NCI-H748 (cell line): ENCODE data around the gene NTSR2.

Experiments used
- DNase-seq: peaks from one replicate; lab custom pipeline; 2025; ENCODE audit not compliant: unreplicated experiment; lab: John Stamatoyannopoulos, UW

NTSR2 gene

DNA sequence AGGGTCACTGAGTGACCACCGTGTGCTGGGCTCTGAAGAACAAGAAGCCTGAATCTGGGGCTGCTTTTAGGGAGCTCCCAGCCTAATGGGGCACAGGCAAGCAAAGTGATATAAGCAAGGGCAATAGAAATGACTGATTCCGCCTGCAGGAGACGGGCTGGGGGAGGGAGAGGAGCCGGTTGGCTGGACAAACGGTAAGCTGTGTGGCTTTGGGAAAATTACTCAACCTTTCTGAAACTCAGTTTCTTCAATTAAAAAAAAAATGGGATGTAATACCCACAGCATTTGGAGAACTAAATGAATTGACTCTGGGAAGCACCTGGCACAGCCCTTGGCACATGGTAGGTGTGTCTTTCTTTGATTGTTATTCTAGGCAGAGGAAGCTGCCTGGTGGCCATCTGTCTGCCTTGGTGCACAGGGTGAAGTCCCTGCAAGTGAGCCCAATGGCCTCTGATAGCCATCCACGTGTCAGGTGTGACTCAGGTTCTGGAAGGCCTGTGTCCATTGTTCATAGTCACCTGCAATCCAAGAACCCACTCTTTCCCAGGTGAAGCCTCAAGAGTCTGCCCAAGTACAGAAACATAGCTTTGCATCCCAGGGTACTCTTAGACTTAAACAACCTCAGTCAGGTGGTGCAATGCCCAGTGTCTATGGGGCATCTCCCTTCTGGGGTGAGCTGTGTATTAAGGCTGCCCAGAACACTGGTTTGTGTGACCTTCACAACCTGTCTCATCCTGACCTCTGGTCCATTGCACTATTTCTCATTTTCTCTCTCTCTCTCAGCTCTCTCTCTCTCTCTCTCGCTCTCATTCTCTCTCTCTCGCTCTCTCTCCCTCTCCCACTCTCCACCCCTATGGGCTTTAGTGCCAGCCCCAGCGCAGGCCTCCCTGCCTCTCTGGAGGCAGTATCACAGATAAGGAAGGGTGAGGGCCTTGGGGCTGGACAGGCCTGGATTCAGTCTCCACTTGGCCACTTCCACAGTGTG lies 30.0 kb upstream of the NTSR2 start:
- no peak for DNase-seq

DNA sequence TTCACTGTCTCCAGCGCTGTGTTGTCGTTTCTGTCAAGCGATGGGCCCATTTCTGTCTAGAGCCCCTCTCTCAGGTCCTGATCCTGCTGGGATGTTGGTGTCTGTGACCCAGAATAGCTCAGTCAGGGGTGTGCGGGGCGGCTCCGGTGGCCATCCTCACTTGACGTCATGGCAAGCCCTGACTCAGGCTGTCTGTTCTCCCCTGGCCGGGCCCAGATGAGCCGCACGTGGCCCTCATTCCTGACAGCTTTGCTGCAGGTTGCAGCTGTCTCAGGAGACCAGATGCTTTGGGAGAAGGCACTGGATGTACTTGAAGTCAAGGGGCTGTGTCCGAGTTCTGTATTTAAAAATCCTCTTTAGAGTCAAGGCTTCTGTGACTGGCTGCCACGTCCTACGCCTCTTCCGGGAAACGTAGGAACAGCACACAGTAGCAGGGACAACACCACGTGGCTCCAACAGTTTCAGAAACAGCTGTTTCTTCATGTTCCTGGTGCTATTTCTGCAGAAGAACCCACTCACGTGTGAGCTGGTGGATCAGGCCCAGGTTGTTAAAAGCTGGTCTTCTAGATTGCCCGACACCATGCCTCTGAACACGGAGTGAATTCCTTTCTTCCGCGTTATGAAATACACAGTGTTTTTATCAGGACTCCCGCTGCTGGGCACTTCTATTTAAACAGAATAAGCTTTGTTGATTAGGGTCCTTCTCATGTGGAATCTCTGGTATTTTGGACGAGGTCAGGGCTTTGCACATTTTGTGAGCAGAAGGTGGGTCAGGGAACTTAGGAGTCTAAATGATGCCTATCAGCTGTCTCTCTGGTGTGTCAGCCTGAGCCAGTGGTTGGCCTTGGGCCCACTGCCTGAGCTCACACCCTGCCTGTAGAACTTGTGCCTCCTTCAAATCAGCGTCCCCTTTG lies 28.3 kb upstream of the NTSR2 start:
- DNase-seq: no peak

DNA sequence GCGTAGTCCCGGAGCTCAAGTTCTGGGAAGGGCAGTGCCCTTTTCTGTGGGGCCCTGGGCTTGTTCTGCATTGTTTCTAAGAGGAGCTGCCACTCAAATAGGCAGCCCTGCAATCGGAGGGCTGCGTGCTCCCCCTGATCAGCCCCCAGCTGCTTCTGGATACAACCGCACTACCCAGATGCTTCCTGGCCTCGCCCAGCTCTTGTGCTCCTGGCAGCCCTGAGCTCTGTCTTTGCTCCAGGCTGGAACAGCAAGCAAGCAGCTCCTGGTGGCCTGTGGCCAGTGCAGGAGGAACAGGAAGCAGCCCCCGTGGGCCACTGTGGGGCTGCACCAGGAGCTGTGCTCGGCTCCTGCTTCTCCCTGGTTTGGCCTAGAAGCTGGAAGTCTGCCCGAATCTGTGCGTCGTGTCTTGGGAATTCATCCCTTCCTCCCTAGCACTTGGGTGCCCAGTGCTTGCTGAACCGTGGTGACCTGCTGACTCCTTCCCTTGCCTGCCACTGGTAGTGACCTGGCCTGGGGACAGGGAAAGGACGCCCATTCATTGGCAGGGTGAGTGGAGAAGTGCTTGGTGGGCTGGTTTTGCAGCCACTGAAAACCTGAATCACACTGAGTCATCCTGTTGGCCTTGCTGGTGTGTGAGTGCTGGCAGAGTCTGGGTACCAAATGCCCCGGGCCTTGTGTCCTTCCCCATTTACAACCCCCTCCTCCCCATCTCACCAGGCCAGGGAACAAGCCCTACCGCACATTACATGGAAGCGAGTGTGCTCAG lies 27.3 kb upstream of the NTSR2 start:
- no peak for DNase-seq

DNA sequence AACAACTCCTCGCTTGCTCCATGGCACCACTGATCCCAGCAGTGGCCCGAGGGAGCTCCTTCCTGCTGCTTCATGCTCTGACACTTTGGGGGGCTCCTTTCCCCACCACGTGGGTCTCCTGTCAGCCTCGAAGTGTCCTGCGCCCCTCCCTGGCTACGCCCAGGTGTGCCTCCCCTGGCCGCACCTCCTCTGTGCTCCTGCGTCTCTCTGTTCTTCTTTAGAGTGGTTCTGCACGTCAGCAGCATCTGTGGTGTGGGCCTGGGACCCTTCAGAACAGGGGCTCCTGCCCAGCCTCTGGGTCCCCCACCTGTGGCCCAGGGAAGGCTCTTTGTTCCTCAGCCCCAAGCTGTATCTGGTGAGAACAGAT lies 26.7 kb upstream of the NTSR2 start:
- no peak for DNase-seq

DNA sequence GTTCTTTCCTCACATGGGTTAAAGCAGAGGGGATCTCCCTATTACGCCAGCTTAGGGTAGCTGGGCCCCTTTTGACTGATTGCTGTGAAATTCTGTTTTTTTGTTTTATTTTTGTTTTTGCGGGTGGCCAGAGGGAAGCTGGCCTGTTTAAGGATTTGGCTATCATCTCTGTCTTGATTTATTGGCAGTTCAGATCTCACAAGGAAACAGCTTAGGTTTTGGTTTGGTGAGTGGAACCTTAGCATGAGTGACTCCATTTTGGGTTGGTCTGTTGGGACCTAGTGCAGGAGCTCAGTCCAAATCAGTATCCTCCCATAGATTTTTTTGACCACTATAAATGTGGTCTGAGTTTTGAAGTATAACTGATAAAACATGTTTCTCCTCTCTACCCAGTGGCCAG lies 25.6 kb upstream of the NTSR2 start:
- no peak for DNase-seq

DNA sequence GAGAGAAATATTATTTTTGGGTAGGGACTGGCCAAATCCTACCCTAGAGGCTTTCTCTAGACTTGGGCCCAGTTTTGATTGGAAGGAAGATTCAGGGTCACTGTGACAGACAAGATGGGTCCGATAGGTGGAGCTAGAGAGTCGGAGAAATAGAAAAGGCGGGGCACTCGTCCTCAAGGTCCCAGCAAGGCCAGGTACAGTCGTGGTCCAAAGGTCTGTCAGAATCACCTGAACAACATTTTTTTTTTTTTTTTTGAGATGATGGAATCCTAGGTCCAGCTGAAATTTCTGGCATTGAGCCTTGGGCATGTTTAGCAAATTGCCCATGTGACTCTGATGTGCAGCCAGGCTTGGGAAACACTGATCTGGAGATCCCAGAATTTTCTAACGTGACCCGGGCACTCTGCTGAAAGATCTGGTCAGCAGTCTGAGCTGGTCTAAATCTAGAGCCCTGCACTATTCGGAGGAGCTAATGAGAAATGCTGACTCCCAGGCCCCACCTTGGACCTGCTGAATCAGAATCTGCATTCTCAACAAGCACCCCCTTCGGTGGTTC lies 23.0 kb upstream of the NTSR2 start:
- peak; percentile 54 for DNase-seq

DNA sequence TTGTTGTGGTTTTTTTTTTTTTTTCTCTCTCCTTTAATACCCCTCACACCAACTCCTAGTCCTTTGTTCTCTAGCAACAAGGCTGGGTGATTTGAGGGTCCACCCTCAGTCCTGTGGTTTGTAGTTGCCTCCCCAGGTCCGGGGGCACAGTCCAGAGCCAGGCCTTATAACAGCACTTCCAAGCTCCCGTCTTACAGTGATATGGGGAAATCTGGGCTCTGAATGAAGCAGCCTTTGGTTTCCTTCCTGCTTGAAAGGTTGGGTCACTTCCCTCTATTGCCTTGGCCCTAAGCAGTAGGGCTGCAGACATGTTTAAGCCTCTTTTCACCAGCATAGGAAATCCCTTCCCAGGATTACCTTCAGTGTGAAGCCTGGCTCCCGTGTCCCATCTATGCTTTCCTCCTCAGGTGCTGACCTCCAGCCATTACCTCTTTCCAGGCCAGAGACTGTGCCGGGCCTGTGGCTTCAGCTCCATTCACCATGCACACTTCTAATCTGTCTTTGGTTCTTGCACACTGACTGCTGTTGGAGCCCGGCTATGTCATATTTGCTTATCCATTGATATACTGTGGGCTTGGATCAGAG lies 21.2 kb upstream of the NTSR2 start:
- no peak for DNase-seq

DNA sequence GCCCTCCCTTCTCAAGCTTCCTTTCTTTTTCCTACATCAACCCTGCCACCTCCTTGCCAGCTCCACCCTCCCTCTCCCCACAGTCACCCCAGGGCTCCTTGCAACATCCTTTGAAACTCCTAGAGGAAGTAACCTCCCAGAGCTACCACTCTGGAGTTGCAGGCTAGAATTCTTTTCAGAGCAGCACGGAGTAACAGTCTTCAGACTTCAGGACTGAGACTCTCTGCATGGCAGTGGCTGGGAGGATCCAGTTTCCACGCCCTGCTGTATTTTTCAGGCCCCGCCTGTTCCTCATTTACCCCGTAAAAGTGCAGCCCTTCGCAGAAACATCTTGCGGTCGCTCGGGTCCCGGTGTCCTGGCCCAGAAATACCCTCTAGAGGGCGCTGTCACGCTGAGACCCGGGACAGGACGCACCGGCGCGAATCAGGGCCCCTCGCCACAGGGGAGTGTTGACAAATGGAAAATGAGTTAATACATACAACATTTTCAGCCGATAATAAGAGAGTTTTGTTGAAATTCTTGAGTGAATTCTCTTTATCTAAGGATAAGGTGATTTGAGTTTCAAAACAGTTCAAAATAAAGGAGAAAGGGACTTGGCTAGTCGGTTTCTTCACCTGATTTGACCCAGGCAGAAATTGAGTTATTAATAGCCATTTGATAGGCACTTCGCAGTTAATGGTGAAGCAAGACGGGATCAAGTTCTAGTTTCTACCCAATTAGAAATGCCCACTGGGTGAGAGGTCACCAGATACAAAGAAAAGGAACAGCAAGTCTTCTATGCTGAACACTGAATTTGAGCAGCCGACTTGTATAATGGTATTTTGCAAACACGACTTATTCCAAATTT lies 18.5 kb upstream of the NTSR2 start:
- peak; percentile 57 for DNase-seq

DNA sequence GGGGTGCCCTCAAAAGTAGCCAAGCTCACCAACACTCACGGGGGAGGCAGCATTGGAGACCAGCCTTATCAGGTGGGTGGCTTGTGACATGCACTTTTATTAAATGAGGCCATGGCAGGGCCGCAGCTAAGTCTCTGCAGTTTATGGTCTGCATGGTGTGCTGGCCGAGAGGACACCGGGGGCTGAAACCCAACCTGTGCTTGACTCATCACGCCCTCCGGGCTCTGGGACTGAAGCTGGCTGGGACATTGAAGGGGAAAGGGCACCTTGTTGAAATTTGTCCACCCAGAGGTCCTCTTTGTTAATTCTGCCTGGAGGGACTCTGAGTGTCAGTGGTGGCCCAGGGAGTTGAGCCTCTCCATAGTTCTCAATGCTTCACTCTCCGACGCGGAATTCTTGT lies 17.7 kb upstream of the NTSR2 start:
- DNase-seq: no peak

DNA sequence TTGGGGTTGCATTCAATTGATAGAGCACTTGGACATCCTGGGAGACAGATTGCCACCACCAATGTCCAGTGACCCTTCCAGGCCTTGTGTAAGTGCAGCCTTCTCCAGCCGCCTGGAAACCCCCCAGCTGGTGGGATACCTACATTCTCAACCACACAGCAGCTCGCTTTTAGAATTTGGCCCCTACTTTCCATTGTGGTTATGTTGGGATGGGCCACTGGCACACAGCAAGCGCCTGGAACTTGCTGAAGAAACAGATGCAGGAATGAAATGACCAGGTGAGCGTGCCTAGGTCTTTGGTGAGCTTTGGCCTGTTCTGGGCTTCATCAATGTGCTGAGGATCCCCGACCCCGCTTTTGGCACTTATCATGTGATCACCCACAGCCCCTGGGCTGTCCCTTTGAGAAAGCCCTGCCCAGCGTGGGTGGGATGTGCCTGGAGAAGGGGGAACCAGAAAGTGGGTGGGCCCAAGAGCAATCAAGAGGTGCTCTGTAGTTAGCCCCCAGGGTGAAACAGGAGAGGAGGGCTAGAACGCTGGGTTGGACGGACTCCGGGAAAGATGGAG lies 16.0 kb upstream of the NTSR2 start:
- DNase-seq: no peak

DNA sequence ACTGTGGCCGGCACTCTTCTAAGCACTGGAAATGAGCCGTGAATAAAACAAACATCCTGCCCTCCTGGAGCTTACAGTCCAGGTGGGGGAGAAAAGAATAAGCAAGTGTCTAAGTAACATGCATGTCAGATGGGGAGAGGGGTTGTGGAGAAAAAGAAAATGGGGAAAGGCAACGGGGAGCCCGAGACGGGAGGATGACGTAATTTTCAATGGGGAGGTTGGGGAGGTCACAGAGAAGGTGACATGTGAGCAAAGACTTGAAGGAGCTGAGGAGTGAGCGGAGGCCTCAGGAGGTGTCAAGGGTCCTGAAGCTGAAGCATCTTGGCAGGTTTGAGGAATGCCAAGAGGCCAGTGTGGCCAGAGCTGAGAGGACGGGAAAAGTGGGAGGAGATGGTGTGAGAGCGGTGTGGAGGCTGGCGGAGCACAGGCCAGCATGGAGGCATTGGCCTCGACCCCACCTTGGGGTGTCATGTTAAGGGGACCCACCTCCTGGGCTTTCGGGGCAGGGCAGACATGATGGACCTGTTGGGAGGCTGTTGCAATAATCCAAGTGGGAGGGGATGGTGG lies 15.0 kb upstream of the NTSR2 start:
- no peak for DNase-seq

DNA sequence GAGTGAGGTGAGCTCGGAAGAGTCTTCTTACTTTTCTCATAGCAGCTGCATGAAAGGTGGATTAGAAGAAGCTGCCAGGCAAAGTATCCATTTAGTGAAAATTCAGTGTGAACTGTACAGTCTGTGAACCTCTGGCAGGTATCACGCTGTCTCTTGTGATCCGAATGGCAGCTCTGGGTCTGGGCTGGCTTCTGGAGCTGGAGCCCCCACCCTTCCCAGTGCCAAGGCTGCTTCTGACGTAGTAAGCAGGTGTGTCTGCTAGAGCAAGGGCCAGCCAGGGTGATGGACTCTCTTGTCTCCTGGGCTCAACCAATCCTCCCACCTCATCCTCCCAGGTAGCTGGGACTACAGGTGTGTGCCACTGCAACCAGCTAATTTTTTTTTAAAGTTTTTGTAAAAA lies 14.0 kb upstream of the NTSR2 start:
- no peak for DNase-seq

DNA sequence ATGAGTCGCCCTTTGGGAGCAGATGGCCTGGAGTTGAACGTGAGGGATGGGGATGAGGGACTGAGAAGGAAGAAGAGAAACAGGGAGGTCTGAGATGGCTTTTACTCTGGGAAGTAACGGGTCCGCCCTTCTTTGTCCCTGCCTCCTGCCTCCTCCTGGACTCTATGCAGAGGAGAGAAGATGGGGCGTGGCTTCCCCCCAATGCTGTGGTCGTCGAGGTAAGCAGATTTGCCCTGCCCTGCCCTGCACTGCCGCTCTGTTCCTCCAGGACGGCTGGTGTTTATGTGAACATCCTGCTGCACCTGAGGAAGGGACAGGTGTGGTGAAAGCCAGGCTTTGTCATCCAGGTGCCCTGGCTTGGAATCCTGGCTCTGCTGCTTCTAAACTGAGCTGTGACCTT lies 13.5 kb upstream of the NTSR2 start:
- peak; percentile 19 for DNase-seq

DNA sequence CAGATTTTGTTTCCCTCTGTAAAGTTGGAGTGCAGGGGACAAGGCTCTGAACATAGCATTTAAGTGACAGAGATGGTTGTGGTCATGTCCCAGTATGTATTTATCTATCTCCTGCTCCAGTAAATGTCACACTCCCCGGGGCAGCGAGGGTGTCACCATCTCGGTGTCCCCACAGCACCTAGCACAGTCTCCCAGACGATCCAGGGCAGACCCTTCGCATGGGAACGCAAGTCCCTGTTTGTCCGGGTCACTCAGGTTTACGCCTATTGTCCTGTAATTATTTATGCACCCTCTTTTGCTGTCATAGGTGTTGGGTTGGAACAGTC lies 12.6 kb upstream of the NTSR2 start:
- no peak for DNase-seq

DNA sequence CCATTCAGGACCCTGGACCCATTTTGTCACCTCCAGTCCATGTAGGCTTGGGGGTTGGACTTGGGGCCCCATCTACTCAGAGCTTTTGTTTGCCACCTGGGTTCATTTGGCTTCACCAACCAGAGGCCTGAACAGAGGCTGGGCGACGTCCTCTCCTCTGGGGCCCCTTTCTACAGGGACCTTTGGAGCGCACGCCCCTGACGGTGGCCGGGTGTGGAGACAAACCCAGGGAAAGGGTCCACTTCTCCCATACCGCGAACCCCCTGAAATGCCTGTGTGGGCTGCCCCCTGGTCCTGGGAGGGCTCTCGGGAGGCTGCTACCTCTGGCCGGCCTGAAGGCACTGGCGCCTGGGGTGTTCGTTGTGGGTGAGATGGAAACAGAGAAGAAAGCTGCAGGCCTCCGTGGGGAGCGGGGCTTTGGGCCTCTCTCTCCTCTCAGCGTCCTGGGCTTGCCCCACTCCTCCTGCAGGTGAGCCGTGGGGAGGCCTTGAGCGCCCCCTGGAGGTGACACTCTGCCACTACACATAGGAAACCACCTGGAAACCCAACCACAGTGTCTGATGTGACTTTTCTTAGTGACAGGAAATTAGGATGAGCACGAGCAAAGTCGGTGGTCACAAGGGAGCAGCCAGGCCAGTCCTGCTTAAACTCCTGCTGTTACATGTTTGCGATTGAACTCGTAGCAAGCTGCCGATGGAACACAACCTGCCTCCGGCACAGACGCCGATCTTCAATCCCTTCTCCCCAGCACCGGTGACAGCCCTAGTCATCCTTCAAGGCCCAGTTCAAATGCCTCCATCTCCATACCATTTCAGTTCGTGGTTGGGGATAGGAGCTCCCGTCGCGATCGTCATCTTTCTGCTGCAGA lies 12.0 kb upstream of the NTSR2 start:
- peak; percentile 57 for DNase-seq

DNA sequence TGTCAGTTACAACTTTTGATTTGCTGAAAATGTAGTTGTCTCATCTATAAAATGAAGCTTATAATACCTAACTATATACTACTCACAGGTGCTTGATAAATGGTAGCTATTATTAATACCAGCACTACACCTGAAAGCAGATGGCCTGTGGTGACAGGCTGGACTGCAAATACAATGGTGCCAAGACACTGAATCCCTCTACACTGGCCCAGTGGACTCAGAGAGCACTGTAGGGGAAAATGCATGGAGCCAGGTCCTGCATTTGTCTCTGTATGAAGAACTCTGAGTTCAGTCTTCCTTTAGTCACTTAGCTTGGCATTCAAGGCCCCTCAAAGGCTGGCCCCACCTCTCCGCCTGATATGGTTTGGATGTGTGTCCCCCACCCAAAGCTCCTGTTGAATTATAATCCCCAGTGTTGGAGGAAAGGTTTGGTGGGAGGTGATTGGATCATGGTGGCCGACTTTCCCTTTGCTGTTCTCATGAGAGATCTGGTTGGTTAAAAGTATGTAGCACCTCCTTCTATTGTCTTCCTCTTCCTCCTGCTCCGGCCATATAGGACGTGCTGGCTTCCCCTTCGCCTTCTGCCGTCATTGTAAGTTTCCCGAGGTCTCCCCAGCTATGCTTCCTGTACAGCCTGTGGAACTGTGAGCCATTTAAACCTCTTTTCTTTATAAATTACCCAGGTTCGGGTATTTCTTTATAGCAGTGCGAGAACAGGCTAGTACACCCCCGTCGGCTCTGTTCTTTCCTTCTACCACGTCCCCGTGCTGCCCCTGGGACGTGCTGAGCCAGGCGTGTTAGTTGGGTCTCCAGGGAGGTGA lies 11.1 kb upstream of the NTSR2 start:
- no peak for DNase-seq

DNA sequence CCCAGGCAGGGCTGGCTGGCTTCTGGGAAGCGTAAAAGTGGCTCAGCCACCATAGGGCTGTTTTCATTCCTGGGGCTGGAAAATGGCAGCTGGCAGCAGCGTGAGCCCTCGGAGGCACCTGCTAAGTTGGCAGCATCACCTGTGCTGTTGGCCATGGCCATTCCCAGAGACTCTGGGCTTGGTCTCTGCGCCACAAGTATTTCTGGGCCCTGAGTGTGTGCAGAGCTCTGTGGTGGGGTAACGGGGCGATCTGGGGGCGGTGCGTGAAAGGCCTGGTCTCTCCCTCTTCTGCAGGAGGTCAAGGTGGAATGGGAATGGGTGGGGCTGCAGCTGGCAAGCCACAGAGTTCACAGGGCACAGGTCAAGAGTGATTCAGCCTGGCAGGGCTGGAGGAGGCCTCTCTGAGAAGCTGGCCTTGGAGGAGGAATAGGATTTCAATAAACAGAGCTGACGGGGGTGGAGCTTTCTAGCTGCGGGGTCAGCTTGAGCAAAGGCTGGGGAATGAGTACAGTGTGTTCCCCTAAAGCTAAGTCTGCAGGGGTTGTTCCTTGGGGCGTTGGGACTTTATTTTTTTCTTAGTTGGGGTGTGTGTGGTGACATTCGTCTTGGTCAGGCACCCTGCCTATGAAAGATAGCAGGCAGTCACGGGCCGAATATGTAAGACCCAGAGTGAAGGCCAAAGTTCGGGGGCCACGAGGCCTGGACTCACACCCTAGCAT lies 10.3 kb upstream of the NTSR2 start:
- DNase-seq: no peak
